Astrocyte of the hippocampus (primary cell): ENCODE results near the gene BTBD6.

Source experiments
- DNase-seq: peaks from one replicate; pipeline ENCODE4 v3.0.0; 2011; ENCODE audit warnings: low read depth, low spot score

Gene BTBD6

GRCh38 chr14:105229099-105229655 lies 19.2 kb upstream of the BTBD6 start:
- no peak for DNase-seq

- DNase-seq = no peak
These were observed 7.3 kb upstream of the BTBD6 start for GRCh38 chr14:105240811-105241576.

DNA sequence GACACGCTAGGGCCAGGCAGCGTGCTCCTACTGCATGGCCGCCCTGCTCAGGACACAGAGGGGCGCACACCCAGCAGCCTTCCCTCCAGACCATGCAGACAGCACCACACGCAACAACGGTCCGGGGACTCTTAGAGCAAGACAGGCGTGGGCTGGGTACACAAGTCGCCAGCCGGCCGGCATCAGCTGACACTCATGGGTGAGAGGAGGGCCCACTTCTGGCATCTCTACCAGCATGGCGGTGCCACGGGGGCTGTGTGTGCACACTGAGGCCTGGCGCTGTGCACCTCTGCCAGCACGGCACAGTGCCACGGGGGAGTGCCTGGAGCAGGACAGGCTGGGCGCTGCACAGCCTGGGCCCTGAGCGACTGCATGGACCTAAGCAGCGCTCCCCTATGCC lies 6.7 kb upstream of the BTBD6 start:
- DNase-seq = no peak

DNA sequence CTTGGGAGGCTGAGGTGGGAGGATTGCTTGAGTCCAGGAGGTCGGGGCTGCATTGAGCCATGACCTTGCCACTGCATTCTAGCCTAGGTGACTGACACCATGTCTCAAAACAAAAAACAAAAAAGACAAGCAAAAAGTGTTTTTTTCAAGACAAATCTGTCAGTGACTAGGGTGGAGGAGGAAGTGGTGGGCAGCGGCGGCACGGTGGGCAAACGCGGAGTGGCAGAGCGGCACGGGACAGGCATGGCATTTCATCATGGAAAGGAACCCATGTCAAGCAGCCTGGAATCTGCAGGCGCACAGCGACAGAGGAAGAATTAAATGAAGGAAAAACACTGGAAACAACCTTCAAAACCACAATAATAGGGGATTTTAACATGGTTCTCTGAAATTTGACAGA lies 4.0 kb upstream of the BTBD6 start:
- DNase-seq = no peak

DNA sequence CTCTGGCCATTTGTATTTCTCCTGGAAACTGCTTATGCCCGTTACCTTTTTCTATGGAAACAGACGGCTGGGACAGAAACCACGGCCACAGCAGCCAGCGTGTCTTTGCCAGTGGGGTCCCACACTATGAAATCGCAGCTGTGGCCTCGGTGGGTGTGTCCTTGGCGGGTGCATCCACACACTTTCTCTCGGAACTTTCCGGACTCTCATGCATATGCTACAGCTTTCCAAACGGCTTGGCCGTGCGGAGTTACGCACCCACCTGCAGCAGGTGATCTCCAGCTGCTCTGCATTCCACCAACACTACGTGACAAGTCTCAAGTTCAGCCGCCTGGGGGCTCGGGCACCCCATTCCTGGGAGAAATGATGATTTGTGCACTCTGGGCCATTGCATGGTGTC lies 1.3 kb upstream of the BTBD6 start:
- no peak for DNase-seq

DNA sequence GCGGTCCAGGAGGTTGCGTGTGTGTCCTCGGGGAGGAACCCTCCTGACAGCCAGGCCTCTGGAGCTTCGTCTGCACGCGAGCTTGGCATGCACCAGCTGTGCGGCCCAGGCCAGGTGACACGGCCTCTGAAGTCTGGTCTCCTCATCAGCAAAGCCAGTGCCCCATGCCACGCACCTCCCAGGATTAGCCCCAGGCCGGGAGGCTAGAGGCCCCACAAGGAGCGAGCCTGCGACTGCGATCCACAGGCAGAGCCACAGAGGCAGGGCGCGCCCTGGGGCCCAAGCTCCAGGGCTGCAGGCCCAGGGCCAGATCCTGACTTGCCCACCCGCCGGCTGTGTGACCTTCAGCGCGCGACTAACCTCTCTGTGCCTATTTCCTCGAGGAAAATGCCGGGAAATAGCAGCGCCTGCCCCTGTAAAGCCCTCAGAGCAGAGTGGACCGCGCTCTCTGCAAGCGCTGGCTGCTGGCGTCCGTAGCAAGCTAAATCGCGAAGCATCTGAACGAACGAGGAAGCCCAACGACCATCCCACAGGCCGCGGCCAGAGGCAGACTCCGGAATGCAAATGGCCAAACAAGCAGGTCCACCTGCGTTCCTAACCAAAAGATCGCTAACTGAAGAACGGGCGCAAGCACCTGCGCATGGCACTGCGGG lies 492 bp upstream of the BTBD6 start:
- DNase-seq = no peak

GRCh38 chr14:105249182-105250007 lies 1.1 kb downstream of the BTBD6 start:
- DNase-seq = peak; percentile 63

DNA sequence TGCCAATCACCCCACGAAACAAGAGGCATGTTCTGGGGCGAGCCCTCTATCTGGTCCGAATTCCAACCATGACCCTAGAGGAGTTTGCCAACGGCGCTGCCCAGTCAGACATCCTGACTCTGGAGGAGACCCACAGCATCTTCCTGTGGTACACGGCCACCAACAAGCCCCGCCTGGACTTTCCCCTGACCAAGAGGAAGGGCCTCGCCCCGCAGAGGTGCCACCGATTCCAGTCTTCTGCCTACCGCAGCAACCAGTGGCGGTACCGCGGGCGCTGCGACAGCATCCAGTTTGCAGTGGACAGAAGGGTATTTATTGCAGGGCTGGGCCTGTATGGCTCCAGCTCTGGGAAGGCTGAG lies 1.7 kb downstream of the BTBD6 start:
- no peak for DNase-seq

- DNase-seq = no peak
These were observed 2.7 kb downstream of the BTBD6 start for GRCh38 chr14:105250986-105251385.

DNA sequence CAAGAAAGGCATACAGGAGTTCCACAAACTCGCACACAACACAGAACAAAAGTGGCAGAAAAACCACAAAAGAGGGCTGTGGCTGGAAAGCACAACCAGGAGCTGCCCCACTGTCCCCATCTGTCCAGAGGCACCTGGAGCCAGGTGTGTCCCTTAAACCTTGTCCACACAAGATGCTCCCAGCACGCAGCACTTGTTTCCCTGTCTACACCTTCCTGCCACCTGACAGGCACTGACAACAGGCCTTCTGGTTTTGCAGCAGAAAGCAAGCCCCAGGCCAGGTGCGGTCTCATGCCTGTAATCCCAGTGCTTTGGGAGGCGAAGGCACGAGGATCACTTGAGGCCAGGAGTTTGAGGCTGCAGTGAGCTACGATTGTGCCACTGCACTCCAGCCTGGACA lies 3.6 kb downstream of the BTBD6 start:
- no peak for DNase-seq

DNA sequence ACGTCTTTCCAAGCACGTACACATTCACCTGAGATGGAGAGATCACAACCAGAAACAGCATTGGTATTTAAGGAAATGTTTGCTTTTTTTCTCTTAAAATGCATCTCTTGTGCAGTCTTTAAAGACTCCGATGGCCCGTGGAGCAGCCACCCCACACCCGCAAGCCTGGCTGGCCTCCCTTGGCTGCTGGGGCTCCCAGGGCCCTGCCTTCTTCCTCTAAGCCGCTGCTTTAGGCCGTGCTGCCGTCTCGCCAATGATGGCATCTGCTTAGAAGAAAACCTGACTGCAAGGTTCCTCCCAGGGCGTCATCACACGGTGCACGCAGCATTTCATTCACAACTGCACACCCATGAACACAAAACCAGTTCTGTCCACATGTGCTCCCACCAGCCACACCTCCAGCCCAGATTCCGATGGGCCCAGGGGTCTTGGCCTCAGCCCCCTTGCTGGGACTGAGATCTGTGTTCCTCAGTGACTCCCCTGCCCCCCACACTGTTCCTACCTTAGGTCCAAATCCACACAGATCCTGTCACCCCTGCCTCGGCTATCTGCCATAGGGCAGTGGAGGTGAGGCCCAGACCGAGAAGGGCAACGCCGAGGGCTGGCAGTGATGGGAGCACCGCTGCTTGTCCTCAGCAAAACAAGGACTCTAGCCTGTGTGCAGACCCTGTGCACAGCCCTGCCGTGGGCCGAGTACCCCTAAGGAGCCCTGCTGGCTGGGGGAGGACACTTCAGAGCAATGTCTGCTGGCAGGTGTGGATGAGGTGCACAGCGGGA lies 4.4 kb downstream of the BTBD6 start:
- no peak for DNase-seq

GRCh38 chr14:105253329-105253682 lies 5.0 kb downstream of the BTBD6 start:
- DNase-seq = no peak

GRCh38 chr14:105255021-105255507 lies 6.7 kb downstream of the BTBD6 start:
- peak; percentile 36 for DNase-seq

DNA sequence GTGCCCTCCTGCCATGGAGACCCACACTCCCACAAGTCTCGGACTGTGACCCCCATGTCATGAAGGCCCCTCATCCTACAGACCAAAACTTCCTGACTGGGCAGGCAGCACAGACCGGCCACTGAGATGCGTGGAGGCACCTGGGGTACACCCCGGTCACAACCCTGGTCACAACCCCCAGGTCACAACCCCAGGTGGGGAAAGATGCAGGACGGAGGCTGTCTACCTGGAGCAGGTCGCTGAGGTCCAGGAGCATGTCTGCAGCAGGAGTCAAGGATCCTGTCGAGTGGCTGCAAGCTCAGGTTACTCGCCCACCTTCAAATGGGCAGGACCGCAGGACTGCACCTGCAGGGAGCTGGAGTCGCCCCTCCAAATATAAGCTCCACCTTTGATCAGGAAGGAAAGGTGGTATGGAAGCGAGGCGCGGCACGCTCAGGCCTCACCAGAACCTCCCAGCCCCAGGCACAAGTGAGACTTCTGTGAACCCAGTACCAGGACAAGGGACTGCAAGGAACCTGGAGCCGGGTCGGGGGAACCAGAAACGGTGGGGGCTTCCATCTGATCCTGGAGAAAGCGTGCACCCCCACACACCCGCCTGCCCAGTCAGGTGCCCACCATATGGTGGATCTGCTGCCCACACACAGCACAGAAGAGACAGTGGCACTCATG lies 8.1 kb downstream of the BTBD6 start:
- DNase-seq = no peak

GRCh38 chr14:105257464-105257863 lies 9.1 kb downstream of the BTBD6 start:
- no peak for DNase-seq

DNA sequence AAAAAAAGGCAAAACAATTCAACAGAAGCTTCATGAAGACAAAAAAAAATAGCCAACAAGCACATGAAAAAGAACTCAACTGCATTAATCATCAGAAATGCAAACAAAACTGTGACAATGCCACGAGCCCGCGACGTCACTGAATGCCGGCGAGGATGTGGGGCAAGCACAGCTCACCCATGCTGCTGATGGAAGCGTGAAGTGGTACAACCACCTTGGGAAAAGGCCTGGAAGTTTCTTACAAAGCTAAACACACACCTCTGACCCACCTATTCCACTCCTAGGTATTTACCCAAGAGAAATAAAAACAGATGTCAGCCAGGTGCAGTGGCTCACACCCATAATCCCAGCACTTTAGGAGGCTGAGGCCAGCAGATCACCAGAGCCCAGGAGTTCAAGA lies 10.5 kb downstream of the BTBD6 start:
- DNase-seq = peak; percentile 49

GRCh38 chr14:105260959-105261358 lies 12.6 kb downstream of the BTBD6 start:
- DNase-seq = no peak

GRCh38 chr14:105261781-105262180 lies 13.4 kb downstream of the BTBD6 start:
- no peak for DNase-seq

DNA sequence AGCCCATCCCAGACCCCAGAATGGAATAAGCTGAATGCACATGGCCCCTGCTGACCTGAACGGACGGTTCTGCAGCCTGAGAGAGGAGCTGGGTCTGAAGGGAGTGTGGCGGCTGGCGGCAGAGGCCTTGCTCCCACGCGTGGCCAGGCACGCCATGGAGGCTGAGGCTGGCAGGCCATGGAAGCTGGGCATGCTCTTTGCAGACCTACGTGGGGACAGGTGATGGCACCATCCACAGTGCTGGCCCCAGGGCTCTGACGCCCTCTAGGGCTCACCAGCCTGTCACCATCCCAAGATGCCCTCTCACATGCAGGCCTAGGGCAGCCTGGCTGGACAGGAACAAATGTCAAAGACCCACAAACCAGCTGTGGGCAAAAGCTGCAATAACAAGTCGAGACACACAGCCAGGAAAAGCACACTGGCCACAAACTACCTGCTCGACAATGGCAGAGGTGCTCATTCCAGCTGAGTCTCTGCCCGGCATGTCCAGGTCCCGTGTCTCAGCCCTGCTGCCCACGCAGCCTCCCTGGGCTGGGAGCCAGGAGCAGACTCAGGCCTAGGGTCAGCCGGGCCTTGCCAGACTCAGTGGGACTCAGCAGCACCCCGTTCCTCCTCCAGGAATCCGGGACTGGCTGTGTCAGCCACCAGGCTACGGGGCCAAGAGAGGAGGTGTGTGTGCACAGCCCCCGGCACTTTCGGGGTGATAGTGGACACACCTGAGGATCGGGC lies 19.7 kb downstream of the BTBD6 start:
- no peak for DNase-seq

GRCh38 chr14:105268736-105269354 lies 20.5 kb downstream of the BTBD6 start:
- DNase-seq = no peak
